HepG2 (cell line): ENCODE measurements around the gene TDRD10.

ENCODE experiments used
- ADNP ChIP-seq: sonication (generic); formaldehyde crosslinking; IDR thresholded peaks from 2 replicates; pipeline ENCODE4 v1.4.0; 2020; ENCODE audit warnings: missing genetic modification reagents
- CEBPB ChIP-seq: IDR thresholded peaks from 2 replicates; pipeline ENCODE4 v1.6.1; 2011; ENCODE audit warnings: low read depth, low read length, improper control_type of control experiment, borderline replicate concordance
- IRX3 ChIP-seq: sonication (generic); formaldehyde crosslinking; IDR thresholded peaks from 2 replicates; pipeline ENCODE4 v1.8.1; 2023; ENCODE audit warnings: mild to moderate bottlenecking, low read depth, missing genetic modification reagents, borderline replicate concordance
- TF ChIP-seq, protein P1 (sequence below): fragments of 450-650 bp; IDR thresholded peaks from 2 replicates; pipeline ENCODE4 v1.6.1; 2017

- TF ChIP-seq, protein P1, sequence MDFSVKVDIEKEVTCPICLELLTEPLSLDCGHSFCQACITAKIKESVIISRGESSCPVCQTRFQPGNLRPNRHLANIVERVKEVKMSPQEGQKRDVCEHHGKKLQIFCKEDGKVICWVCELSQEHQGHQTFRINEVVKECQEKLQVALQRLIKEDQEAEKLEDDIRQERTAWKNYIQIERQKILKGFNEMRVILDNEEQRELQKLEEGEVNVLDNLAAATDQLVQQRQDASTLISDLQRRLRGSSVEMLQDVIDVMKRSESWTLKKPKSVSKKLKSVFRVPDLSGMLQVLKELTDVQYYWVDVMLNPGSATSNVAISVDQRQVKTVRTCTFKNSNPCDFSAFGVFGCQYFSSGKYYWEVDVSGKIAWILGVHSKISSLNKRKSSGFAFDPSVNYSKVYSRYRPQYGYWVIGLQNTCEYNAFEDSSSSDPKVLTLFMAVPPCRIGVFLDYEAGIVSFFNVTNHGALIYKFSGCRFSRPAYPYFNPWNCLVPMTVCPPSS: no peak
- TF ChIP-seq IRX3 (CRISPR knock-in tag) (no peak), CEBPB (no peak), ADNP (CRISPR knock-in tag) (no peak)
Measured at GRCh38 chr1:154478013-154478412, 24.0 kb upstream of the TDRD10 start.
